Astrocyte of the spinal cord (primary cell): ENCODE data around the gene DDOST.
"Not testable (repeated sequence)": the region's sequence is repeated elsewhere in the genome, so short reads cannot be mapped to it uniquely, and the experiment has no call there.

Experiments used
- DNase-seq: peaks from one replicate; pipeline ENCODE4 v3.0.0; 2011; ENCODE audit warnings: low read depth, low spot score
- H3K4me3 ChIP-seq: 2 replicates; pipeline ENCODE4 v1.5.1; 2011; ENCODE audit warnings: low read depth, mild to moderate bottlenecking, low read length, moderate library complexity
- in situ Hi-C: cut with HindIII; loops from 2 replicates; pipeline ENCODE4 v1.10.0; 2017; ENCODE audit warnings: low sequenced_read_pairs
- TF ChIP-seq, protein P1 (sequence below): IDR thresholded peaks from 2 replicates; pipeline ENCODE4 v1.5.1; 2012; ENCODE audit warnings: low read depth, mild to moderate bottlenecking, low read length, inconsistent platforms

DDOST gene

DNA sequence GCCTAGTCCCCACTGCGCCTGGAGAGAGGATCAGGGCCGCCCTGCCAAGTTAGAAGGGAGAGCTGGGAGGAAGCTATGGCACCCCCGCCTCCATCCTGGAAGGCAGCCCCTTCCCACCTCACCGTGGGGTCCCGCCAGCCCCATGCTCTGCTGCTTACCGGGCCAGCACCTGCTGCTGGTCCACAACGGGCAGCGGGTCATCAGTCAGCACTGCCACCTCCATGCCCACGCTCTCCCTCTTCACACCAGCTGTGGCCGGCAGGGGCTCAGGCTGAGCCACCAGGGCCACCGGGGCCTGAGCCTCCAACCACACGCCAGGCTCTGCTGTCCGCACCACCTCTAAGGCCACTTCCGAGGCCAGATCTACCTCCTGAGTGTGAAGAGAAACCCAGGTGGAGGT, 23.5 kb upstream of the DDOST start:
- H3K4me3 ChIP-seq: no peak overlapping the region
- in situ Hi-C loops: no loop called here
- no peak for DNase-seq
- TF ChIP-seq, protein P1, sequence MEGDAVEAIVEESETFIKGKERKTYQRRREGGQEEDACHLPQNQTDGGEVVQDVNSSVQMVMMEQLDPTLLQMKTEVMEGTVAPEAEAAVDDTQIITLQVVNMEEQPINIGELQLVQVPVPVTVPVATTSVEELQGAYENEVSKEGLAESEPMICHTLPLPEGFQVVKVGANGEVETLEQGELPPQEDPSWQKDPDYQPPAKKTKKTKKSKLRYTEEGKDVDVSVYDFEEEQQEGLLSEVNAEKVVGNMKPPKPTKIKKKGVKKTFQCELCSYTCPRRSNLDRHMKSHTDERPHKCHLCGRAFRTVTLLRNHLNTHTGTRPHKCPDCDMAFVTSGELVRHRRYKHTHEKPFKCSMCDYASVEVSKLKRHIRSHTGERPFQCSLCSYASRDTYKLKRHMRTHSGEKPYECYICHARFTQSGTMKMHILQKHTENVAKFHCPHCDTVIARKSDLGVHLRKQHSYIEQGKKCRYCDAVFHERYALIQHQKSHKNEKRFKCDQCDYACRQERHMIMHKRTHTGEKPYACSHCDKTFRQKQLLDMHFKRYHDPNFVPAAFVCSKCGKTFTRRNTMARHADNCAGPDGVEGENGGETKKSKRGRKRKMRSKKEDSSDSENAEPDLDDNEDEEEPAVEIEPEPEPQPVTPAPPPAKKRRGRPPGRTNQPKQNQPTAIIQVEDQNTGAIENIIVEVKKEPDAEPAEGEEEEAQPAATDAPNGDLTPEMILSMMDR: no peak

DNA sequence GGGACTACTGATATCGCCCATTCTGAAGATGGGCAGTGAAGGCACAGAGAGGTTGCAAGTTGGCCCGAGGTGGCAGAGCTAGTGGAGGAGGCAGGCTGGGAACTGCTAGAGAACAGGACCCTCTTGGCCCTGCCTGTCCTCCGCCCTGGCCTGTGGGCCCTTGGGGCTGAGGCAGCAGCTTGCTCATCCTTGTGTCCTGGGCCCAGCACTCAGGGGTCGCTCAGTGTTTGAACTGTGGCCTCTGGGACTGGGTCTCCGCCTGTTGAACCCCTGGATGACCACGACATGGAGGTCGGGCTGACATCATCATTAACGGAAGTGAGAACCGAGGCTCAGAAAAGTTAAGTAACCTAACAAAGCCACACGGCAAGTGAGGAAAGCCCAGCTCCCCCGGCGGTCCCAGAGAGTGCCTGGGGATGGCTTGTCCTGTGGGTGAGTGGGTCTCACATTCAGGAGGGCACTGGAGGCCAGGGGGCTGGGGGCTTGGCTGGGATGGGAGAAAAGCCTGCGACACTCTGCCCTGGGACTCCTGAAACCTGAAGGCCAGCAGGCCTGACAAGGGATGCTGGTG, 23.0 kb upstream of the DDOST start:
- in situ Hi-C loops: no loop called here
- H3K4me3 ChIP-seq: no peak overlapping the region
- no peak for DNase-seq
- TF ChIP-seq, protein P1: no peak

DNA sequence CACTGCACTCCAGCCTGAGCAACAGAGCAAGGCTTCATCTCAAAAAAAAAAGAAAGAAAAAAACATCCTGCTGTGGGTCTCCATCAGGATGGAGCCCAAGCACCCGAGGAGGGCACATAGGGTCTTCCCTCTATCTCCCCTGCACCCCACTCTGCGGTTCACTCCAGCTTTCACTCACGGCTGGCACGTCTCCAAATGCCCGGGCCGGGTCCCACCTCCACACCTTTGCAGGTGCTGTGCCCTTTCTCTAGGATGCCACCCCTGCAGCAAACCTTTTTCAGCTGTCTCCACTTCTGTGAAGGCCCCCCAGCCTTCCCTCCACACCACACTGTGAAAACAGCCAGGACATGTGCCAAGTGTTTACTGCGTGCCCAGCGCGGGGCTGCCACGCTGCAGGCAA, 22.4 kb upstream of the DDOST start:
- no peak overlapping the region for H3K4me3 ChIP-seq
- no peak for DNase-seq
- in situ Hi-C loops: no loop called here
- TF ChIP-seq, protein P1: no peak

DNA sequence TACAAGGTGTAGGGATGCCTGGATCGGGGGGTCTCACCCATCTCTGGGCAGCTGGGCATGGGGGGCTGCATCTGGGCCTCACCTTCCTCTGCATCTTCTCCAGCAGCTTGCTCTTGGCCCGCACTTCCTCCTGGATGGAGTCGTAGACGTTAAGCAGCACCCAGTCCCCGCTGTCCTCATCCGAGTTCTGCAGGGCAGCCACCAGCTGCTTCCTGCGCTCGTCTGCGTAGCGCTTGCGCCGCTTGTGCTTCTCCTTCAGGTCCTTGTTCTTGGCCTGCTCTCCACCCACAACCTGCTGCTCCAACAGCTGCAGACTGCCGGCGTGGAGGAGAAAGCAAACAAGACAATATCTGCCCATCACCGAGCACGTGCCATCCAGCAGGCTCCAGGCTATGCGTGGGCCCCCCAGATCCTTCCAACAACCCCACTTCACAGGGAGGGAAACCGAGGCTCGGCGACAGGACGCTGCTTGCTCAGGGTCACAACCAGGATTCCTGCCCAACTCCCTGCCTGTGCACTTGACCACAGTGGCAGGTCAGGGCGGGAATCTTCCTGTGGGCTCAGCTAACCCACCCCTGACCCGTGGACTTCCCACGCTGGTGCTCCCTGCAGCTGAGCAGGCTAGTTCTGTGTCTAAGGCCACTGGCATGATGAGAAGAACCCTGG, 21.5 kb upstream of the DDOST start:
- no peak overlapping the region for H3K4me3 ChIP-seq
- in situ Hi-C loops: no loop called here
- TF ChIP-seq, protein P1: no peak
- DNase-seq: no peak

DNA sequence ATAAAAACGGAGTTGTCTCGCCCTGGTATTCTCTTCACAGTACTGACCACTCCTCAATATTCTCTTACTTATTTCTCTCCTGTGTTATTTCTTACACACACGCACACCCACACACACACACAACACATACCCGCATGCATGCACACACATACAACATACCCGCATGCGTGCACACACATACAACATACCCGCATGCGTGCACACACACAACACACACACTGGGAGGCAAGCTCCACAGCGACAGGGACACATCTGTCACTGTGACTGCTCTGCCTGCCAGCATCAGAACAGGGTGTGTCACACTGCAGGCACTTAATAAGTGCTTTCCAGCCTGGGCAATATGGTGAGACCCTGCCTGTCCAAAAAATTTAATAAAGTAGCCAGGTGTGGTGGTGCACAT, 20.8 kb upstream of the DDOST start:
- no peak overlapping the region for H3K4me3 ChIP-seq
- in situ Hi-C loops: no loop called here
- TF ChIP-seq, protein P1: no peak
- no peak for DNase-seq

GRCh38 chr1:20680269-20680668, 19.1 kb upstream of the DDOST start:
- in situ Hi-C loops: no loop called here
- TF ChIP-seq, protein P1: no peak
- DNase-seq: no peak
- H3K4me3 ChIP-seq: no peak overlapping the region

- no peak overlapping the region for H3K4me3 ChIP-seq
- no peak for DNase-seq
- TF ChIP-seq, protein P1: no peak
- in situ Hi-C loops: no loop called here
These were observed 17.4 kb upstream of the DDOST start for GRCh38 chr1:20678599-20678998.

- in situ Hi-C loops, H3K4me3 ChIP-seq, DNase-seq: not testable (repeated sequence)
These were observed 12.5 kb upstream of the DDOST start for GRCh38 chr1:20673626-20674025.
